MM.1S (cell line): Measurements from ENCODE around the gene TRIM38.

ENCODE experiments used
- CTCF ChIP-seq: fragments of 300-600 bp; sonication (generic); IDR thresholded peaks from 2 replicates; pipeline ENCODE4 v1.5.1; 2016; ENCODE audit warnings: antibody characterized with exemption, low read length, mixed read lengths
- EZH2phosphoT487 ChIP-seq: fragments of 300-600 bp; sonication (generic); IDR thresholded peaks from 2 replicates; pipeline ENCODE4 v1.6.1; 2018; ENCODE audit warnings: antibody characterized with exemption, low read length

- TF ChIP-seq CTCF (no peak), EZH2phosphoT487 (no peak)
Measured at GRCh38 chr6:26031151-26031594, 68.6 kb downstream of the TRIM38 start.
